H1 (cell line): ENCODE measurements around the gene GSG1L. TPM values are rescaled to one million over a fixed set of nuclear protein-coding genes. Genes with fewer than 3 reads are reported as not detected.

Source experiments
- CTCF ChIA-PET: fragments of 300-600 bp; sonication (Branson Sonifier 250); formaldehyde crosslinking; loops from one replicate; lab custom pipeline; 2021; ENCODE audit not compliant: partially characterized antibody; lab: Charles Lee
- POLR2A ChIA-PET: fragments of 300-600 bp; sonication (Branson Sonifier 250); formaldehyde crosslinking; loops from one replicate; lab custom pipeline; 2021; ENCODE audit warnings: inconsistent platforms; ENCODE audit not compliant: partially characterized antibody; lab: Charles Lee
- DNase-seq, 2 experiments: peaks; one replicate each; pipeline versions ENCODE4 v3.0.0 to v3.0.0-alpha.2; 2010 to 2022; ENCODE audit warnings: low spot score in 2 of 2, low read depth in 1 of 2, mixed read lengths in 1 of 2
- FAIRE-seq: peaks from 2 replicates; lab custom pipeline; 2011; peaks lifted over from hg19 to GRCh38; lab: Jason Lieb, UNC
- H2AFZ ChIP-seq: 2 replicates; pipeline ENCODE4 v1.8.1; 2012; ENCODE audit warnings: low read length, inconsistent platforms
- H2AK5ac ChIP-seq: 2 replicates; pipeline ENCODE4 v1.6.1; 2013; ENCODE audit warnings: low read depth, low read length
- H2BK120ac ChIP-seq: replicated peaks from 2 replicates; pipeline ENCODE3; 2013; ENCODE audit warnings: low read depth, low read length, inconsistent platforms
- H2BK12ac ChIP-seq: 2 replicates; pipeline ENCODE4 v1.6.1; 2013; ENCODE audit warnings: low read depth, low read length
- H2BK15ac ChIP-seq: 2 replicates; pipeline ENCODE4 v1.6.1; 2013; ENCODE audit warnings: low read length
- H2BK20ac ChIP-seq: 2 replicates; pipeline ENCODE4 v1.6.1; 2013; ENCODE audit warnings: low read length
- H2BK5ac ChIP-seq: 2 replicates; pipeline ENCODE4 v1.6.1; 2013; ENCODE audit warnings: low read depth, low read length
- H3K14ac ChIP-seq: 2 replicates; pipeline ENCODE4 v1.6.1; 2013; ENCODE audit warnings: inconsistent platforms; ENCODE audit not compliant: insufficient read length
- H3K18ac ChIP-seq: 2 replicates; pipeline ENCODE4 v1.6.1; 2013; ENCODE audit warnings: low read length; ENCODE audit errors: extremely low read depth
- H3K23ac ChIP-seq: 2 replicates; pipeline ENCODE4 v1.6.1; 2013; ENCODE audit warnings: inconsistent platforms; ENCODE audit not compliant: insufficient read length
- H3K23me2 ChIP-seq: 2 replicates; pipeline ENCODE4 v1.6.1; 2013; ENCODE audit warnings: low read depth, low read length
- H3K27ac ChIP-seq: 2 replicates; pipeline ENCODE4 v1.6.1; 2011; ENCODE audit warnings: low read depth, low read length, inconsistent platforms
- H3K27me3 ChIP-seq, 4 experiments: replicated peaks in 1 of 4; 1 replicate in 1 of 4; 2 replicates in 3 of 4; pipeline versions ENCODE4 v1.6.1 to v1.8.1; 2011 to 2013; ENCODE audit warnings: low read length in 3 of 4, mild to moderate bottlenecking in 3 of 4, inconsistent platforms in 2 of 4, mixed read lengths in 2 of 4, moderate library complexity in 1 of 4; ENCODE audit not compliant: control insufficient read depth in 3 of 4, insufficient read depth in 3 of 4; ENCODE audit errors: extremely low read depth in 1 of 4
- H3K36me3 ChIP-seq, 4 experiments: 2 replicates each; pipeline versions ENCODE4 v1.6.1 to v1.8.1; 2011 to 2013; ENCODE audit warnings: mild to moderate bottlenecking in 4 of 4, low read length in 3 of 4, moderate library complexity in 2 of 4, control low read depth in 1 of 4, inconsistent platforms in 1 of 4; ENCODE audit not compliant: insufficient read depth in 4 of 4, control insufficient read depth in 2 of 4
- H3K4ac ChIP-seq: replicated peaks from 2 replicates; pipeline ENCODE3; 2013; ENCODE audit warnings: low read length, low read depth, mixed read lengths, inconsistent platforms; ENCODE audit not compliant: insufficient read length
- H3K4me1 ChIP-seq, 4 experiments: replicated peaks in 1 of 4; 1 replicate in 1 of 4; 2 replicates in 3 of 4; pipeline versions ENCODE4 v1.6.1 to v1.8.1; 2011 to 2013; ENCODE audit warnings: low read length in 3 of 4, inconsistent platforms in 2 of 4, mixed read lengths in 1 of 4; ENCODE audit not compliant: insufficient read depth in 4 of 4, control insufficient read depth in 3 of 4
- H3K4me2 ChIP-seq, 2 experiments: 2 replicates each; pipeline versions ENCODE4 v1.6.1 to v1.8.1; 2011 to 2013; ENCODE audit warnings: low read depth in 2 of 2, low read length in 2 of 2, control low read depth in 1 of 2, inconsistent platforms in 1 of 2, mild to moderate bottlenecking in 1 of 2; ENCODE audit not compliant: insufficient read depth in 1 of 2
- H3K4me3 ChIP-seq, 4 experiments: fragments of 200-600, 300-600 bp in 1 of 4; sonication (generic), shearing (Covaris generic), sonication (Bioruptor Twin) in 1 of 4; 2 replicates each; pipeline versions ENCODE4 v1.5.1 to v1.8.1; 2011 to 2016; ENCODE audit warnings: low read length in 4 of 4, low read depth in 3 of 4, control low read depth in 2 of 4, inconsistent platforms in 2 of 4, mild to moderate bottlenecking in 2 of 4, mixed read lengths in 1 of 4, moderate library complexity in 1 of 4; ENCODE audit not compliant: insufficient read depth in 2 of 4; ENCODE audit errors: extremely low read depth in 1 of 4
- H3K56ac ChIP-seq: replicated peaks from 2 replicates; pipeline ENCODE3; 2013; ENCODE audit warnings: low read depth, mild to moderate bottlenecking, mixed read lengths, low read length, inconsistent platforms; ENCODE audit not compliant: insufficient read length
- H3K79me1 ChIP-seq: 2 replicates; pipeline ENCODE4 v1.6.1; 2013; ENCODE audit warnings: low read depth, low read length, control low read depth
- H3K79me2 ChIP-seq, 2 experiments: 2 replicates each; pipeline versions ENCODE4 v1.6.1 to v1.8.1; 2012 to 2013; ENCODE audit warnings: low read length in 2 of 2, mild to moderate bottlenecking in 2 of 2, inconsistent platforms in 1 of 2; ENCODE audit not compliant: insufficient read depth in 2 of 2, control insufficient read depth in 1 of 2
- H3K9ac ChIP-seq, 4 experiments: replicated peaks in 1 of 4; 1 replicate in 1 of 4; 2 replicates in 3 of 4; pipeline versions ENCODE4 v1.6.1 to v1.8.1; 2011 to 2013; ENCODE audit warnings: low read depth in 3 of 4, low read length in 3 of 4, control low read depth in 2 of 4, mild to moderate bottlenecking in 2 of 4, moderate library complexity in 2 of 4, inconsistent platforms in 1 of 4; ENCODE audit errors: extremely low read depth in 1 of 4
- H3K9me3 ChIP-seq, 2 experiments: 2 replicates each; pipeline versions ENCODE4 v1.6.1 to v1.8.1; 2012 to 2013; ENCODE audit warnings: mild to moderate bottlenecking in 2 of 2, moderate library complexity in 2 of 2, control low read depth in 1 of 2, inconsistent platforms in 1 of 2, low read depth in 1 of 2, low read length in 1 of 2, mixed read lengths in 1 of 2; ENCODE audit not compliant: insufficient read depth in 2 of 2
- H4K20me1 ChIP-seq, 2 experiments: replicated peaks in 1 of 2; 2 replicates each; pipeline versions ENCODE3 to v1.8.1; 2011 to 2013; ENCODE audit warnings: inconsistent platforms in 2 of 2, low read length in 2 of 2, mild to moderate bottlenecking in 1 of 2; ENCODE audit not compliant: insufficient read depth in 2 of 2, control insufficient read depth in 1 of 2
- H4K5ac ChIP-seq: 2 replicates; pipeline ENCODE4 v1.6.1; 2013; ENCODE audit warnings: low read length, low read depth, mixed read lengths, inconsistent platforms; ENCODE audit not compliant: insufficient read length
- H4K8ac ChIP-seq: 2 replicates; pipeline ENCODE4 v1.8.0; 2013; ENCODE audit warnings: mild to moderate bottlenecking, moderate library complexity, low read length, inconsistent platforms; ENCODE audit not compliant: insufficient read depth; ENCODE audit errors: extremely low read depth
- H4K91ac ChIP-seq: replicated peaks from 2 replicates; pipeline ENCODE3; 2013; ENCODE audit warnings: low read length, mixed read lengths, inconsistent platforms; ENCODE audit not compliant: insufficient read length
- CBX5 ChIP-seq: fragments of 300-800, 300-1000 bp; sonication (generic); IDR thresholded peaks from 2 replicates; pipeline ENCODE4 v1.7.1; 2016; ENCODE audit warnings: antibody characterized with exemption, low read length, low read depth
- CEBPB ChIP-seq: IDR thresholded peaks from 2 replicates; pipeline ENCODE4 v1.6.1; 2012; ENCODE audit warnings: low read depth, low read length
- CHD2 ChIP-seq: IDR thresholded peaks from 2 replicates; pipeline ENCODE4 v1.6.1; 2012; ENCODE audit warnings: low read length, improper control_type of control experiment
- CTBP2 ChIP-seq: IDR thresholded peaks from 2 replicates; pipeline ENCODE4 v1.7.0; 2011; ENCODE audit warnings: borderline replicate concordance, mild to moderate bottlenecking, moderate library complexity, mixed read lengths, low read length; ENCODE audit not compliant: insufficient read depth, insufficient read length
- EP300 ChIP-seq, 2 experiments: IDR thresholded peaks; 1 replicate in 1 of 2; 2 replicates in 1 of 2; pipeline ENCODE4 v1.6.1; 2011 to 2012; ENCODE audit warnings: low read depth in 2 of 2, low read length in 2 of 2, mild to moderate bottlenecking in 2 of 2, borderline replicate concordance in 1 of 2, inconsistent platforms in 1 of 2, moderate library complexity in 1 of 2
- JUND ChIP-seq: IDR thresholded peaks from 2 replicates; pipeline ENCODE4 v1.6.1; 2011; ENCODE audit warnings: mild to moderate bottlenecking, improper control_type of control experiment, low read length
- KDM1A ChIP-seq: fragments of 200-600, 300-600 bp; sonication (generic); IDR thresholded peaks from 2 replicates; pipeline ENCODE4 v1.7.1; 2016; ENCODE audit warnings: mild to moderate bottlenecking, low read length, borderline replicate concordance
- NRF1 ChIP-seq: IDR thresholded peaks from 2 replicates; pipeline ENCODE4 v1.6.1; 2011; ENCODE audit warnings: mild to moderate bottlenecking, low read depth, low read length, improper control_type of control experiment
- RAD21 ChIP-seq, 2 experiments: IDR thresholded peaks in 1 of 2; conservative IDR thresholded peaks in 1 of 2; 2 replicates each; pipeline ENCODE4 v1.6.1; 2011; ENCODE audit warnings: low read depth in 2 of 2, low read length in 2 of 2, improper control_type of control experiment in 1 of 2, inconsistent platforms in 1 of 2, mild to moderate bottlenecking in 1 of 2, moderate library complexity in 1 of 2
- RFX5 ChIP-seq: IDR thresholded peaks from 2 replicates; pipeline ENCODE4 v1.6.1; 2011; ENCODE audit warnings: low read depth, low read length, improper control_type of control experiment, borderline replicate concordance
- SIX5 ChIP-seq: IDR thresholded peaks from 2 replicates; pipeline ENCODE4 v1.6.1; 2011; ENCODE audit warnings: mild to moderate bottlenecking, low read depth, low read length
- SP4 ChIP-seq: IDR thresholded peaks from 2 replicates; pipeline ENCODE4 v1.6.1; 2012; ENCODE audit warnings: low read length, inconsistent platforms
- SRF ChIP-seq: IDR thresholded peaks from 2 replicates; pipeline ENCODE4 v1.6.1; 2011; ENCODE audit warnings: mild to moderate bottlenecking, low read depth, low read length, moderate library complexity
- YY1 ChIP-seq: IDR thresholded peaks from 2 replicates; pipeline ENCODE4 v1.6.1; 2011; ENCODE audit warnings: low read depth, mild to moderate bottlenecking, low read length
- WGBS, 2 experiments: shearing (Covaris generic) in 1 of 2; methylation state at CpG; one replicate each; pipeline versions ENCODE4 v1.1.6 to v1.1.7; 2013 to 2015; ENCODE audit warnings: low lambda C conversion rate in 2 of 2, mixed read lengths in 2 of 2, inconsistent platforms in 1 of 2, low coverage in 1 of 2, missing lambda C conversion rate in 1 of 2; ENCODE audit not compliant: insufficient replicate concordance in 2 of 2, insufficient coverage in 1 of 2, insufficient read length in 1 of 2; ENCODE audit errors: extremely low coverage in 1 of 2, missing lambda C conversion rate in 1 of 2; 5-methylcytosine and 5-hydroxymethylcytosine counted together
- polyA plus RNA-seq, 7 experiments: library from polyadenylated mRNA; depleted of rRNA in 3 of 7; stranded (reverse) in 5 of 7; unstranded in 2 of 7; fragments of >200 nt in 5 of 7; fragments of 200-250 nt in 2 of 7; gene quantifications; 1 replicate in 5 of 7; 2 replicates in 1 of 7; 4 replicates in 1 of 7; pipeline versions ENCODE4 v1.2.1 to v1.2.3, GENCODE V29; 2011 to 2013; ENCODE audit warnings: missing spikeins in 2 of 7, mixed read lengths in 2 of 7
- total RNA-seq: library from RNA; stranded (reverse); fragmentation: NEBNext Ultra II Directional; extraction: Animal tissue kit (Norgen Biotek cat#: 25700); gene quantifications from 2 replicates; pipeline ENCODE4 v1.2.1, GENCODE V29; 2021

GSG1L gene
- total and polyA plus RNA-seq, 2 of the 8 experiments (the other 6 are each of a cell fraction or from before 2014, with no cell fraction given), result 0.71 to 1.1 TPM

DNA sequence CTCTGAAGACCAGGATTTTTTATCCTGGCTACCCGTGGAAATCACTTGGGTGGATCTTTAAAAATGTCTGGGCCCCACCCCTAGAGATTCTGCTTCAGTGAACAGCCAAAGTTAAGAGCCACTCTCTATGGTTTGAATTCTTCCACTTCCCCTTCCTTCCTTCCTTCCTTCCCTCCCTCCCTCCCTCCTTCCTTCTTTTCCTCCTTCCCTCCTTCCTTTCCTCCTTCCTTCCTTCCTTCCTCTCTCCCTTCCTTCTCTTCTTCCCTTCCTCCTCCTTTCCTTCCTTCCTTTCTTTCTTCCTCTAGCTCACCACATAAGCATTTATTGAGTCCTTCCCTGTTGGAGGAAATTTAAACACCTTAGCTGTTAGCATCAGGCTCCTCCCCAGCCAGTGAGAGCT, 310.0 kb downstream of the GSG1L start:
- Histone ChIP-seq H3K18ac (no peak overlapping the region), H4K8ac (no peak overlapping the region), H3K4me2 (no peak overlapping the region), H3K36me3 (no peaks in the 10 kb centered on the region; a peak in 1 of 8 replicates), H3K14ac (no peak overlapping the region), H3K4me3 (no peak overlapping the region), H2AK5ac (no peak overlapping the region), H4K20me1 (peaks cover 0 to 2% of the 10 kb centered on the region in 2 experiments), H3K56ac (no peak overlapping the region), H3K23me2 (no peaks in the 10 kb centered on the region), H3K9ac (no peak overlapping the region), H3K4ac (no peak overlapping the region), H2AFZ (no peak overlapping the region), H3K27me3 (no peaks in the 10 kb centered on the region), H2BK12ac (no peak overlapping the region), H2BK5ac (no peak overlapping the region), H3K9me3 (no peaks in the 10 kb centered on the region), H3K79me2 (no peaks in the 10 kb centered on the region), H2BK20ac (no peak overlapping the region), H4K91ac (no peak overlapping the region), H3K23ac (no peak overlapping the region), H2BK120ac (no peak overlapping the region), H3K79me1 (no peaks in the 10 kb centered on the region), H3K27ac (no peak overlapping the region), H3K4me1 (peaks cover 0 to 5% (median 2%) of the 10 kb centered on the region in 4 experiments; a peak in 2 of 7 replicates), H4K5ac (no peak overlapping the region), H2BK15ac (no peak overlapping the region)
- DNase-seq (no peak), FAIRE-seq (no peak)
- CTCF ChIA-PET, result interaction anchor here (0.6 to 1.2 kb wide), 6 partner anchors 14 to 114 kb away, joined by 3 to 8 read pairs (median 3); no protein-coding TSS in a partner anchor
- POLR2A ChIA-PET, result interaction anchor here (0.5 to 0.7 kb wide), 2 partner anchors 63 to 69 kb away, joined by 3 read pairs; no protein-coding TSS in a partner anchor
- 80% methylated on average over 1 of the region's 1 CpG; no CpG with 5 or more reads in 1 of the 2 experiments for WGBS, 2 experiments
- TF ChIP-seq EP300 (IDR thresholded peaks at IDR 0.05; ENCODE audit: borderline replicate concordance in 1 of 2, low read depth in 2 of 2, low read length in 2 of 2) (no peak), SP4 (no peak), SIX5 (no peak), YY1 (no peak), JUND (no peak), NRF1 (no peak), RFX5 (no peak), RAD21 (IDR thresholded peaks at IDR 0.05 in 1 of 2, conservative IDR thresholded peaks at IDR 0.05 in 1 of 2; ENCODE audit: low read depth in 2 of 2, low read length in 2 of 2) (no peak), KDM1A (no peak), SRF (no peak), CTBP2 (no peak), CEBPB (no peak), CBX5 (no peak), CHD2 (no peak)
